Measurements from ENCODE around the gene KCNA3.
A peak's percentile ranks its signal among the peaks of the same experiment; 100 is the strongest.

KCNA3 gene

DNA sequence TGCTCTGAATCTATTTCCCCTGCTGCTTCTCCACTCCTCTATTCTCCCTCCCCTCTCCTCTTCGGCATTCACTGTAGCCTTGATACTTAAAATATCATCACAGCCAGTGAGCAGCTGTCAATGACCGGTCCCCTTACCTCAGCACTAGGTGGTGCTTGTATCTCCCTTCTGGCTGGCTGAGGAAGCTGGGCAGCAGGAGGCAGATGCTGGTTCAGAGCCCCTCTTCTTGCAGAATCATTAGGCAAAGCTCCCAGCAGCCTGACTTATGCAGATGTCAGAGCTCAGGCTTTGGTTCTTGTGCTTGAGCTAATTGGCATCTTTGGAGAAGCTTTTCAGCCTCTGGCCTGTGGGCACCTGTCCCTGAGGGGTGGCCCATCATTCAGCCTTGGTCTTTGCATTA lies 36.7 kb downstream of the KCNA3 start:
- no peak for DNase-seq (ENCODE audit: low read depth)

DNA sequence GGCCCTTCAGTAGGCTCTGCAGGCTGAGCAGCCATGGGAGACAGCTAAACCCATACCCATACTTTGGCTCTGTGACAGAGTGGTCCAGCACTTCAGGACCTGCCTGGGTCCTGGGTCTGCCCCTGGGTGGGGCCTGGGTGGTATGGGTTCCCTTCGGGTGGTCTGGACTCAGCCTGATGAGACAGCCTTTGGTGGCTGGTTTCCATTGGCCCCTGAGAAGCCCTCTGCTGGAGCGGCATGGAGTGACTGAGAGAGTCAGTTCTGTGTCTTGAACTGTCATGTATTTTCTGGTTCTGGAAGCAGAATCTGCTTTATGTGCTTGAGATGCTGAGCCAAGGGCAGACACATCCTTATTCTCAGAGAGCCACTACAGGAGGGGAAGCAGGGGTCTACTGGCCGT lies 37.3 kb downstream of the KCNA3 start:
- DNase-seq (ENCODE audit: low read depth): no peak

DNA sequence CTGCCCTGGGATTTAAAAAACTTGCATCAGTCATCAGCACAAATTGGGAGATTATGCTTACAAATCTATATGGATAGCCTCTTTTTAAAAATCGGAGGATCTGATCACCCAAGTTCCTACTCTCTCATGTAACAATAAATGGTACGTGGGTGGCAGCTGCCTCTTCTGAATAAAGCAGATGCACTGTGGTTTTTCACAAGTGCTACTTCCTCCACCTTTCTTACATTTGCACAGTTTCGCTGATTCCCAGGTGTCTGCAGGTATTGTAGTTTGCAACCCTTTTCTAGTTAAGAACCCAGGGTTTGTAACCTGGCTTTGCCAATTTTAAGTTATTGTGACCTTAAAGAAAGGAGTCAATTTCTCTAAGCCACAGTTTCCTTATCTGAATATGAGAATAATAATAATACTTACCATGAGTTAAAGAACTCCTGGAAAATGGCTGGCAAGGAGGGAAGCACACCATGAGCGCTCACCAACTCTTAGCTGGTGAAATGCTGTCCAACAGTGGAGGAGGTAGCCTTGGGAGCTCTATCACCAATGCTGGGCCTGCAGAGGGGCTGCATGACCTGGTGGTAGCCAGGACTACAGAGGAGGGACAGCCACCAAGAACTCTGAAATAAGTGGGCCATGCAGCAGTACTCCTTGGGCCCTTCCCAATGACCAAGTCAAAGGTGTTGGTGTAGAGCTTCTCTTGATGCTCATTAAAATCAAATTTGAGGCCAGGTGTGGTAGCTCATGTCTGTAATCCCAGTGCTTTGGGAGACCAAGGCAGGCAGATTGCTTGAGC lies 38.4 kb downstream of the KCNA3 start:
- no peak for DNase-seq (ENCODE audit: low read depth)

DNA sequence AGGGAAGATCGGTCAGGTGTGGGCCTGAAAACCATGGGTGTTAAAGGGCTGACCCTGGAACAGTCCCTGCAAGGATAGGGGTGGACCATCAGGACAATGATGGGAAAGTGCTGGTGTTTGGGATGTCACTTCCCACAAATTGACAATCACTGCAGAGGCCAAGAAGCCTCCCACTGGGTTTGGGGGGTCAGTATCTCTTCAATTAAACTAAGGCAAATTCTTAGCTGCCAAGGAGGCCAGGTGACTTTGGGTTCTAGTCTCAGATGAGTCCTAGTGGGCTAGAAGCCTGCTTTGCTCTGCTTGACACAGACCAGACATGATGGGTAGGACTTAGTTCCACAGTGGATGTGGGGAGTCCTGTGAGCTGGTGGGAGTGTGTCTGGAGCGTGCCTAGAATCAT lies 39.3 kb downstream of the KCNA3 start:
- DNase-seq (ENCODE audit: low read depth): no peak

DNA sequence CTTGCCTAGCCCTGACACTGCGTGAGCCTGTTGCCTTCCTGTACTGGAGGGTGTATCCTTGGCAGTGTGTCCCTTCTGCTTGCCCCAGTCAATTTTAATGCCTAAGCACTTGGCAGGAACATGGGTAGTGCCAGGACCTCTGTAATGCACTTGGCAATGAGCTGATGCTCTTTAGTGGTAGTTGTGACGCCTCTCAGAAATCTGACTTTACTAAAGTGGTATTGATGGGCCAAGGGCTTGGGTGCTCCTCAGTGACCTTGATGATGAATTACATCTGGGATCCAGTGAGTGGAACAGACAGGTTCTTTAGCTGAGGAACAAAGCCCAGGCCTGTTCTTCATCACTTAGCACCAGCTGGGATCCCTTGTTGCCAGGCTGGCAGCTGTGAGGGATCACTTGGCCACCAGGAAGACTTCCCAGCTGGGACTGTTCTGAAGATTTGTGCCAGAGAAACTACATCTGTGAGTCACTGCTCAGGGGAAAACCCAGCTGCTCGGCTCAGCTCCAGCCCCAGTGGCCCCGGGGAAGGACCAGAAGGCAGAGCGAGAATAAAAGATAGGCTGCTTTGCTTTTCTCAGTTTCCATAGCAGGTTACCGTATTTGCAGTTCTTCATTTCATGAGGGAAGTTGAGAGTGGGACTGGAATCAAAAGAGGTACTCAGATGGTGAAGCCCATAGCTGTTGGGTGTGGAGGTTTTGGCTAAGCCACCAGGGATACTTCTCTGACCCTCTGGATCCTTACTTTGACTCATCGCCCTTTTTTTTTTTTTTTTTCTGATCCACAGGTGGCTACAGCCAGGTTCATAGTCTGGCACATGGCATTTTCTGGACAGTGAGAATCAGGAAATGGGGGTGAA lies 40.1 kb downstream of the KCNA3 start:
- DNase-seq (ENCODE audit: low read depth): peak; percentile 56

DNA sequence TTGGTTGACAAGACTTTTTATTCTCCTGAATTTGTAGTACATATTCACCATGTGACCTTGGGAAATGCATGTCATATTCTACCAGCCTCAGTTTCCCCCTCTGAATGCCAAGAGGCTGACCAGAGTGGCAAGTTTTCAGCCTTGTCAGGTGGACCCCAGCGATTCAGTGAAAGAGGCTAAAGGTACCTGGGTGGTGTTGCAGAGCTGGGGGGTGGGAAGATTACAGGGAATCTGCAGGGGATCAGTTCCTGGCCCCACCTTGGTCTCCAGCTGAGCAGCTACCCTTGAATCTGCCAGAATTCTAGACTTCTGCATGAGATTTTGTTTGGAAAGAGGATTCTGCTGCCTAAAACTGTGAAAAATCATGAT lies 40.7 kb downstream of the KCNA3 start:
- DNase-seq (ENCODE audit: low read depth): no peak

DNA sequence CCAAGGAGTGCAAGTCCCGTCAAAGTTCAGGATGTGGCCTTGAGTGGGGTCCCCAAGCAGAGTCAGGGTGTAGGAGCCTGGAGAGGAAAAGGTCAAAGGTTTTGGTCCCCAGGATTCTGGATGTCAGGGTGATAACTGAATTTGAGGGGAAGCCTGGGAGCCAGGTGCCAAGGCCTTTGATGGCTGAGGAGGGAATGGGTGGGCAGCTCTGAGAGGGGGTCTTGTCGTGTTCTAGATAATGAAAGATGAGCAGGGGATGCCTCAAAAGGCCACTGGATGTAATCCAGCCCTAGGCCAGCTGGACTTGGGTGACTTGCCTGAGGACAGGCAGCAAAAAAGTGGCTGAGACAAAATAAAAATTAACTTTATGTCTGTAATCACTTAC lies 41.1 kb downstream of the KCNA3 start:
- no peak for DNase-seq (ENCODE audit: low read depth)

DNA sequence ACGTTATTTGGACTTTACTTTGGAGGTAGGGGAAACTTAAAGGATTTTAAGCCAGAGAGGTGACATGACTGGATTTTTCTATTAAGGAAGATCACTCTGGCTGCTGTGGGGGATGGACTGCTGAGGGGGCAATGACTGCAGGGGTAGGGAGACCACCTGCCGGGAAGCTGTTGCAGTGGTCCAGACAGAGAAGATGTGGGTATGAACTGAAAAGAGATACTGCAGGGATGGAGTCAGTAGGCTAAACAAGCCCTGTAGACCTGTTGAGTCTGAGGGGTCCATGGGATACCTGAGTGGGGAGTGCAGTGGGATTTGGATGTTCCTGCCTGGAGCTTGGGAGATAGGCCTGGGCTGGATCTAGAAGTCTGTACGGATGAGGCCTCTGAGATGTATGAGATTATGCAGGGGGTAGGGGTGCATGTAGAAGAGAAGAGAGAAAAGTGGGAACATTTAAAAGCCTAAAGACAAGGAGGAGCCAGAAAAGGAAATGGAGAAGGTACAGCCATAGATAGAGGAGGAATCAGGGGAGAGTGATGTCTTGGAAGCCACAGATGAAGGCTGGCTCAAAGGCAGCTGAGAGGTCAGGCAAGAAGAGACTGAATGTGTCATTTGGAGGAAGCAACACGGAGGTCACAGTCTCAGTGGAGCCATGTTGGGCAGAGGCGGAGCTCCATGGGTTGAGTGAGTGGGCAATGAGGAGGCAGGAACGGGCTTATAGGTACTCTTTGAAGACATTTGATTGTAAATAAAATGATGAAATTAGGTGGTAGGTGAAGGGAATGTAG lies 42.7 kb downstream of the KCNA3 start:
- no peak for DNase-seq (ENCODE audit: low read depth)

DNA sequence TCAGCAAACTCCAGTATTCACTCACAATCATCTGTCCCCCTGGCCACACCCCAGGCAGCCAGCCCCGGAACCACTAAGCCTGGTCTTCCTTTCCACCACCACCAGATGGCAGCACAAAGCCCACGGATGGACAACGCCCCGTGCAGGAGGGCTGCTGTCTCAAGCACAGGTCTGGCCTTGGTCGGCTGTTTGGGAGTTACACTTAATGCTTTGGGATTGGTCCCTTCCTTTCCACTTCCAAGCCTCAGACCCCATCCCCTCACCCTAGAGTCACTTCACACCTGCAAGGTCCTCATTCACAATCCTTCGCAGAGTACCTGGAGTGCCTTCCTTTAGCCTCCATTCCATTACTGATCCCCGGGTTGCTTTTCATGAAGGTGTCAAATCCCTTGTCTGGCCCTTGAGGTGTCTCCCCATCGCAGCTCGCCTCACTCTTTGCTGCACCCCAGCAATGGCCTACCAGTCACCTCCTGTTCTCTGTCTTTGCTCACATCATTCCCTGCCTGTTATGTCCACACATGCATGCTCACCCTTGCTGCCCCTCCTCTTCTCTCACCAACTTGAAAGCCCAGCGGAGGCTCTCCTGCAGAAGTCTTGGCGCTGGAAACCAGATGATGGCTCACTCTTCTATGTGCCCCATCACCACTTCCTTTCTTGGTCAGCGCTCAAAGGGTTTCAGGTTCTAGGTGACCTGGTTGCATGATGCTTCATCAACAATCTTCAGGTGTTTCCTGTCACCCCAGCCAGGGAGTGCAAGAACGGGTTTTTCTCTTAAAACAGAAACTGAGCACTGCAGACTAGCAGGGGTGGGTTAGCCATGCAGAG lies 43.7 kb downstream of the KCNA3 start:
- peak; percentile 80 for DNase-seq (ENCODE audit: low read depth)

DNA sequence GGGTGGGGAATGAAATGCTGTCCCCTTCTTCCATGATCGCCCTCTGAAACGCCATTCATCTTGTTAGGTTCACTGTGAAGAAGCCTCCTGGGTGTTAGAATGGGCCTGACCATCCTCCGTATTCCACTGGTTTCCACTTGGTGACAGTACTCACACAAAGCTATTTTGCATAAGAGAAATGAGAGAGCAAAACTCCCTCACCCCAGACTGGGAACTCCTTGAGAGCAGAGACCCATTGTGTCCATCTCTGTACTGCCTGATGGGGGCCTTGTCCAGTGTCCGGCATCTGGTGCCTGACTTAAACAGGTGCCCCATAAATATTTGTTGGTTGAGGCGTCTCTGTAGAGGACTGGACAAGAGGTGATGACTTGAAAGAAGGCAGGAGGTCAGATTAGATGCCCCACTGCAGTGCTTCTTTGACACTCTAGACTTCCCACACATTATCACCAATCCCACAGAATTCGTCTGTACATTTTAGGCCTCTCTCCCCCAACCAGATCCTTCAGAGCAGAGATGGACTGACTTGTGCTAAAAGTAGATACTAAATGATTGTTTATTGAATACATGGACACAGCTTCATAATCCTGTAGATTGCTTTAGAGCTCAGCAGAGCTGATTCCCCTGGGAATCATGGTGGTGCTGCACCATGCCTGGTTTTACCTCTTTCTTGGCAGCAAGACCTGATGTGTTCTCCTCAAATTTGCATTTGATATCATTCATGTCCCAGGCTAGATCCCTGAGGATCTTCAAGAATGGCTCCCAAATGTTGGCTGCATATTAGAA lies 46.2 kb downstream of the KCNA3 start:
- no peak for DNase-seq (ENCODE audit: low read depth)

DNA sequence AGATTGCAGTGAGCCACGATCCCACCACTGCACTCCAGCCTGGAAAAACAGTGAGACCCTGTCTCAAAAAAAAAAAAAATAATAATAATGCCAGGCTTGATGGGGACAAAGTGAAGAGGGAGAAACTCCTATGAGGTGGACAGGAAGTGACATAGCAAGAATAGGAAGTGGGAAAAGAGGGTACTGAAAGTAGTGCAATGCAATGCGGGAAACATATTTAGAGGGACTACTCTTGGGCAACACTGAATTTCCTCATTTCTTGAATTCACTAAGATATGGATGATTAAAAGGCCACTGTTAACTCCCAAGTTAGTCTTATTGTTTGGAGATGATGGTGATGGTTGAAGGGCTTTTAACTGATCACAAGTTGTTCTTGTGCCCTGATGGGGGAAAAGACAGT lies 47.0 kb downstream of the KCNA3 start:
- no peak for DNase-seq (ENCODE audit: low read depth)

DNA sequence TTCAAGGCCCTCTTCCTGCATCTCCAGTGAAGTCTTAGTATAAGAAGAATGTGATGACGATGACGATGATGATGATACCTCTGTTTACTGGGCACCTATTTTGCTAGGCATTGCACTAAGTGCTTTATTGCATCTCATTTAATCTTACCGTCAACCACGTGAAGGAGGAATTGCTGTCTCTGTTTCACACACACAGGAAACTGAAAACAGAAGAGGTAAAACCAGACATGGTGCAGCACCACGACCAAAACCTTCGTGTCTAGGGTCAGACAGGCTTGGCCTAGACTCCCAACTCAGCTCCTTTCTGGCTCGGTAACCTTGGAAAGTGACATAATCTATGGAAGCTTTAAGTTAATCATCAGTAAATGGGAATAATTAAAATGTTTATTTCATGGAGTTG lies 47.9 kb downstream of the KCNA3 start:
- DNase-seq (ENCODE audit: low read depth): no peak
